AML-193 (cell line): ENCODE data around the gene SYNE3.

Experiments used
- DNase-seq, 2 experiments: peaks; one replicate each; lab custom pipeline; 2025; lab: John Stamatoyannopoulos, UW

SYNE3 gene

DNA sequence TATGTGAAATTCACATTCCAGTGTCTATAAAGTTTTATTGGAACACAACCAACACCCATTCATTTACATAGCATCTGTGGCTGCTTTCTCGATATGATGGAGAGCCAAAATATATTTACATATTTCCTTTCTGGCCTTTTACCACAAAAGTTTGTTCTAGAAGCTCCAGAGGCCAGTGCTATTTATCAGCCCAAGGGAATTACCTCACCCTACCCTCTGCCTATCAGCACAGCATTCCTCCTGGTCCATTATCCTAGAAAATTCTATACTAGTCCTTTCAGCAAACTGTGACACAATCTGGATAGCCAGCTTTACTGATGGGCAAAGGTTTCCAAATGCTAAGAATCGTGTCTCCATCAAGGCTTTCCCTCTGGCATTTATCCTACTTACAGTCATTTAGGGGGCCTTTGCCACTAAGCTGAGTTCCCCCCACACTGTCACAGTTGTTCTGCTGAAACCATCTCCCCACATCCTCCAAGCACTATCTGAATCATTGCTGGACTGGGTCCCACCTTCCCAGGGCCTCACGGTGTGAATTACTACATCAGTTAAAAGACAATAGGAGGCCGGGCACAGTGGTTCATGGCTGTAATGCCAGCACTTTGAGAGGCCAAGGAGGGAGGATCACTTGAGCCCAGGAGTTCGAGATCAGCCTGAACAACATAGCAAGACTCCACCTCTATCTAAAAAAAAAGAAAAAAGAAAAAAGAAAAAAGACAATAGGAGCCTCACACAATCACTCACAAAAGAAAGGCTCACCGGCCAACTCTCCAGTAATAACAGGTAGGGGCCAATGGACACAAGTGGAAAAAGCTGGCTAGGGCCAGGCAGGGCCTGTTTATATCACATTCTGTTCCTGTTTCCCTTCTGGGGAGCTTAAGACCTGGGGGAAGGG is 12.1 kb downstream of the SYNE3 start:
- no peak for DNase-seq

DNA sequence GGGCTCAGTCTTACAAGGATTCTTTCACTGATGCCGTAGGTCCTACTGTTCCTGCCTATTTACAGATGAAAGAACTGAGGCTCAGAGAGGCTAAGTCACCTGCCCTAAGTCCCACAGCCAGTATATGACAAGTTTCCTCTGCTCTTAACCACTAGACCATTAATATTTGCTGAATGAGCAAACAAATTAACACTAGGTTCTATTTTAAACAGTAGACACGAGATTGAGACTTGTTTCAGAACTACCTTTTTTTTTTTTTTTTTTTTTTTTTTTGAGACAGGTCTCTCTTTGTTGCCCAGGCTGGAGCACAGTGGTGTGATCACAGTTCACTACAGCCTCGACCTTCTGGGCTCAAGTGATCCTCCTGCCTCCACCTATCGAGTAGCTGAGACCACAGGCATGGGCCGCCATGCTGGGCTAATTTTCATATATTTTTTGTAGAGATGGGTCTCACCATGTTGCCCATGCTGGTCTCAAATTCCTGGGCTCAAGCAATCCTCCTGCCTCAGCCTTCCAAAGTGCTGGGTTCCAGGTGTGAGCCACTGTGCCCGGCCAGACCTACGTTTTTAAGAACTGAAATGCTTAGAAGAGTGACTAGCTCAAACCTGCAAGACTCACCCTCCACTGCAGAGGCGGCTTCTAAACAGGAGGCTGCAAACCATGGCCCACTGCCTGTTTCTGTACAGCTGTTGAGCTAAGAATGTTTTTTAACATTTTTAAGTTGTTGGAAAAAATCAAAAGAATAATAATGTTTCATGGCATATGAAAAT is 12.9 kb downstream of the SYNE3 start:
- DNase-seq, result no peak

- no peak for DNase-seq
Observed at GRCh38 chr14:95502381-95502950, 14.0 kb downstream of the SYNE3 start.

DNA sequence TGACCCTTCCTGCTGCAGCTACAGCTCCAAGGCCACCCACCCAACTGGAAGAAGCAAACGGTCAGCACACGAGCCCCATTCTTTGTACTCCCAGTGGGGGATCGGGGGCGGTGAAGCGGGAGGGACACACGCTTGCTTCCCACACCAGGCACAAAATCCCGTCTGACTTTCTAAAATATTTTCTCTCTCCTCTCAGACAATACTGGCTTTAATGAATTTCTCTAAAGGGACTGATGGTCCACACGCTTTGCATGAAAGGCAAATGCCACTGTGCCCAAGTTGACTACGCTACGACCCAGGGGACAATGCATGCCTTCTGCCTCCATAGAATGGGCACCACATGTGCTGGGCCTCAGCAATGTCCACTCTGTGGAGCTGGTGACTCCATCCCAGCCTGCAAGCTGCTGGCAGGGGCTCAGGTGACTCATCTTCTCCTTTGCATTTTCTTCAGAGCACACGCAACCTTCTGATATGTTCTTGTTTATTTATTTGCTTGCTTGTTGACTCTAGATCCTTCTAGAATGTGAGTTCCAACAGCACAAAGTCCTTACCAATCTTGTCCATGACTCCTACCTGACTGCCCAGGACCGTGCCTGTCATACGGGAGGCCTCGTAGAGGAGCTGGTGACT is 15.6 kb downstream of the SYNE3 start:
- no peak for DNase-seq

DNA sequence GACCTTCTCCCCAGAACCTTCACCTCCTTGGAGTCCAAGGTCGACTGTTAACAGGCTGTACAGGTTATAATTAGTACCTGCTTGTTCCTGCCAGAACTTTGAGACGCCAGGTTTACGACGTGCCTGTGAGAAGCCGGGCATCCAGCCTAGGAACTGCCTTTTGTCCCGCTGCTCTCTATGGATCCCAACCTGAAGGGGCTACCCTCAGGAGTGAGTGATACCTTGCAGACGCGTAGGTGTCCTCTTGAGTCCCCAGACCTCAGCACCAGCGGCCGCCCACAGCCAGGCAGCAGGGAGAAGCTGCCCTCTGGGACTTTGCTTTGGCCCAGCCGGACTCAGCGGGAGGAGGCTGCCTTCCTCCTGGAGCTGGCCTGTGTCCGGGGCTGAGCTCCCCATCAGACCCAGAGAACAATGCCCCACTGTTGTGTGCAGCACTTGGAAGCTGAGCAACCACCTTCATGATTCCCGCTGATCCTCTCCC is 16.2 kb downstream of the SYNE3 start:
- DNase-seq, result no peak

GRCh38 chr14:95499354-95499750 is 17.1 kb downstream of the SYNE3 start:
- no peak for DNase-seq

DNA sequence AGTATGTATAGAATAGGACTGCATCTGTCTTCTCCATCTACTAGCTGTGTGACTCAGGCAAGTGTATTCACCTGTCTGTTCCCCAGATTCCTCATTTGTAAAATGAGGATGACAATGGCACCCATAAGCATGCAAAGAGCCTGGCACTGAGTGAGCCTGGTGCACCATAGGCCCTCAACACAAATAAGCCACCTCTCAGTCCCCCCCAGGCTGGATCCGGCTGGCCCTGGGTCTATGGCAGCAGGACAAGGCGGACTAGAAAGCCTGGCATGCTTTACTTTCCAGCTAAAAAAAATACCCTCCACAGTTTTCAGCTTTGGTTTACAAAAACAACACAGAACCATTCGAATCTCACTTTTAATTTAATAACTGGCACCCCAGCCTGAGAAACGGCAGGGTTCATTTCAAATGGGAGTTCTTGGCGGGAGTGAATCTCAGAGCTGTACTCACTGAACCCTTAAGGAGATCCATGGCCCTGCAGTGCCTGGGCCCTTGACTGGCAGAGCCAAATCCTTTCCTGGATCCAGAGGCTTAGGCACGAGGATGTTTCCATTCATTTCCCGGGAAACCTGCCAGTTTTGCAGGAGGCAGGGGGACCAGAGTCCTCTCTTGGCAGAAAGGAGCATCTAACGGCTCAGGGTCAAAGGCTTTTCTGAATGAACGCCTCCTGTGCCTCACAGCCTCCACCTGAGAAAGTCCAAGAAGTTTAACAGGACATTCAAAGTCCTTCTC is 17.7 kb downstream of the SYNE3 start:
- DNase-seq, result no peak

- DNase-seq, result no peak
Observed at GRCh38 chr14:95497561-95498011, 18.9 kb downstream of the SYNE3 start.

- DNase-seq, result peak; percentile 62 to 63
Observed at GRCh38 chr14:95496690-95497259, 19.7 kb downstream of the SYNE3 start.

GRCh38 chr14:95496111-95496681 is 20.3 kb downstream of the SYNE3 start:
- DNase-seq, result no peak

DNA sequence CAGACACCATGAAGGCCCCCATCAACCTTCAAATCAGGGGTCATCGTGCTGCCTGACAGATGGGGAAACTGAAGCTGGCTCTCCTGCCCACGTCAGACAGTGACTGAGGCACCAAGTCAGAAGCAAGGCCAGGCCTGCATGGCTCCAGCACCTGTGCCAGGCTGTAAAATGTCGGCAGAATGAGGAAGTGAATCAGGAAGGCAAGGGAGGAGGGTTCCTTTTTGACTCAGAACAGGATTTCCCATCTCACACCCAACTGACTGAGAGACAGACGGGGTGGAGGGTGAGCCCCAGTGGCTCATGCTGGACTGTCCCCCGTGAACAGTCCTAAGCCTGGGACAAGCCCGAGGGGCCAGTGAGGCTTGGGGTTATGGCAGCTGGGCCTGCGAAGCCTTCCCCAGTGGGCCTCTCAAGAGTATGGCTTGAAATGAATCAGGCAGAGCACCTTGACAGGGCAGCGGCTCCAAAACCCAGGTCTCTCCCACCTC is 20.9 kb downstream of the SYNE3 start:
- DNase-seq, result peak; percentile 69 to 73

- DNase-seq, result no peak
Observed at GRCh38 chr14:95495076-95495475, 21.4 kb downstream of the SYNE3 start.

DNA sequence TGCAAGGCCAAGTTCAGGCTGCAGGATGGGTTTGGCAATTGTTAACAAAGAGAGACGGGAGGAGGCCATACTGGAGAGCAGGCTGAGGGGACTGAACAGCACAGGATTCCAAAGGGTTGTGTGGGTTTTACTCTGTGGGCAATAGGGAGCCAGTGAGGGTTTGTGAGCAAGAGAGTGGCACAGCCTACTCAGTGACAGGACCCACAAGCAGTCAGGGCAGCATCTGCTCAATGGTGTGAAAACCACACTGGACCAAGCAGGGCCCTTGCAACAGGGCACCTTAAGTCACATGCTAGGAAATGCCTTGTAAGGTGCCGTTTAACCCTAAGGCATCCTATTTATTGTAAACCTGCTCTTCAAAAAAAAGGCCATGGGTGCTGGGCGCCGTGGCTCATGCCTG is 22.0 kb downstream of the SYNE3 start:
- no peak for DNase-seq

GRCh38 chr14:95493976-95494375 is 22.5 kb downstream of the SYNE3 start:
- no peak for DNase-seq

DNA sequence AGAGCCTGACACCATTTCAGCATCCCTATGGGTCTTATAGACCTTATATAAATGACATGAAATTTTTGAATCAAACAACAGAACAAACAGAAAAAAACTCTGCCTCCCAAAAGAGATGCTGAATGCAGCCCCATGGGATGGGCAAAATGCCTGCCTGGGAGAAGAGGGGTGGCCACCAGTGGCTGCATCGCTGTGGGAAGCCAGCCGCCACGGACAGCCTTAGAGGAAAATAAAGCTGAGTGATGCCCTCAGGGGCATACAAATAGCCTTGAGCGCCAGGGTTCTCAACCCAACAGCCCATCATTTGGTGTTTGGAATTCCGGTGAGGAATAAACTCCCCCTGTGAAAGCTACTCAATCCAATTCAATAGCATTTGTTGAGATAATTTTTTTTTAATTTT is 22.9 kb downstream of the SYNE3 start:
- no peak for DNase-seq

- DNase-seq, result no peak
Observed at GRCh38 chr14:95491936-95492608, 24.4 kb downstream of the SYNE3 start.

GRCh38 chr14:95490727-95491451 is 25.6 kb downstream of the SYNE3 start:
- DNase-seq, result no peak

- DNase-seq, result no peak
Observed at GRCh38 chr14:95490138-95490509, 26.3 kb downstream of the SYNE3 start.
